HG02870 (cell line): Measurements from ENCODE around the gene CMSS1.
"Not testable (repeated sequence)": the region's sequence is repeated elsewhere in the genome, so short reads cannot be mapped to it uniquely, and the experiment has no call there.

Source experiments
- ATAC-seq: cut with Tn5 transposase; IDR thresholded peaks from one replicate; pipeline ENCODE4 v1.9.1; 2021; ENCODE audit warnings: mild to moderate bottlenecking, moderate library complexity; ENCODE audit not compliant: unreplicated experiment

CMSS1 gene

GRCh38 chr3:99817047-99817436 is 620 bp upstream of the CMSS1 start:
- ATAC-seq, result no peak

- no peak for ATAC-seq
These were observed 1.2 kb downstream of the CMSS1 start for GRCh38 chr3:99818818-99819217.

GRCh38 chr3:99823723-99824711 is 6.4 kb downstream of the CMSS1 start:
- no peak for ATAC-seq

- no peak for ATAC-seq
These were observed 7.5 kb downstream of the CMSS1 start for GRCh38 chr3:99825004-99825640.

GRCh38 chr3:99829844-99830243 is 12.2 kb downstream of the CMSS1 start:
- ATAC-seq, result no peak

GRCh38 chr3:99833617-99834205 is 16.0 kb downstream of the CMSS1 start:
- ATAC-seq, result no peak

GRCh38 chr3:99834211-99834957 is 16.7 kb downstream of the CMSS1 start:
- ATAC-seq, result no peak

- no peak for ATAC-seq
These were observed 19.0 kb downstream of the CMSS1 start for GRCh38 chr3:99836681-99837080.

- no peak for ATAC-seq
These were observed 20.1 kb downstream of the CMSS1 start for GRCh38 chr3:99837715-99838114.

- ATAC-seq, result no peak
These were observed 21.1 kb downstream of the CMSS1 start for GRCh38 chr3:99838755-99839154.

- no peak for ATAC-seq
These were observed 22.0 kb downstream of the CMSS1 start for GRCh38 chr3:99839613-99840012.

- ATAC-seq, result not testable (repeated sequence)
These were observed 24.3 kb downstream of the CMSS1 start for GRCh38 chr3:99841949-99842348.

- no peak for ATAC-seq
These were observed 25.3 kb downstream of the CMSS1 start for GRCh38 chr3:99842826-99843589.

- no peak for ATAC-seq
These were observed 26.1 kb downstream of the CMSS1 start for GRCh38 chr3:99843590-99844258.

GRCh38 chr3:99845331-99845730 is 27.7 kb downstream of the CMSS1 start:
- ATAC-seq, result no peak

- ATAC-seq, result no peak
These were observed 28.3 kb downstream of the CMSS1 start for GRCh38 chr3:99845999-99846398.

GRCh38 chr3:99846477-99847160 is 29.0 kb downstream of the CMSS1 start:
- no peak for ATAC-seq

- ATAC-seq, result no peak
These were observed 30.8 kb downstream of the CMSS1 start for GRCh38 chr3:99848433-99848832.

- peak; percentile 36 for ATAC-seq
These were observed 32.9 kb downstream of the CMSS1 start for GRCh38 chr3:99850608-99851007.
